Measurements from ENCODE around the gene ASAP2.

The ASAP2 gene

GRCh38 chr2:9204939-9205338 is 1.7 kb upstream of the ASAP2 start:
- Histone ChIP-seq H3K9me2 (ENCODE audit: low read depth, low read length) (no peaks in the 10 kb centered on the region), H2AFZ (ENCODE audit: low read length) (no peak overlapping the region), H4K20me1 (ENCODE audit: insufficient read depth, low read length) (no peaks in the 10 kb centered on the region), H3K9me3 (ENCODE audit: low read length) (no peaks in the 10 kb centered on the region), H3K4me3 (ENCODE audit: low read depth, low read length, poor library complexity, severe bottlenecking) (no peak overlapping the region), H3K4me1 (ENCODE audit: insufficient read depth, low read length, severe bottlenecking) (no peaks in the 10 kb centered on the region), H3K27ac (ENCODE audit: low read depth, low read length, poor library complexity, severe bottlenecking) (no peak overlapping the region), H3K36me3 (ENCODE audit: insufficient read depth, low read length) (no peaks in the 10 kb centered on the region), H3K9ac (ENCODE audit: low read length) (no peak overlapping the region), H3F3A (ENCODE audit: insufficient read depth, low read length) (no peaks in the 10 kb centered on the region), H3K27me3 (ENCODE audit: insufficient read depth, low read length) (no peaks in the 10 kb centered on the region), H3K4me2 (ENCODE audit: low read length) (no peak overlapping the region), H3K79me2 (ENCODE audit: insufficient read depth, low read length) (no peaks in the 10 kb centered on the region)
- TF ChIP-seq EZH2 (IDR thresholded peaks at IDR 0.05; ENCODE audit: borderline replicate concordance, low read length): no peak
- no peak for TF ChIP-seq CTCF (IDR thresholded peaks at IDR 0.05; ENCODE audit: low read length)

- no peaks in the 10 kb centered on the region for H3K36me3 ChIP-seq (ENCODE audit: insufficient read depth, low read length)
- no peaks in the 10 kb centered on the region for H3K9me3 ChIP-seq (ENCODE audit: low read length)
- H3K79me2 ChIP-seq (ENCODE audit: insufficient read depth, low read length): no peaks in the 10 kb centered on the region
- no peak for TF ChIP-seq EZH2 (IDR thresholded peaks at IDR 0.05; ENCODE audit: borderline replicate concordance, low read length)
- no peak for TF ChIP-seq CTCF (IDR thresholded peaks at IDR 0.05; ENCODE audit: low read length)
- no peaks in the 10 kb centered on the region for H4K20me1 ChIP-seq (ENCODE audit: insufficient read depth, low read length)
- H3K27ac ChIP-seq (ENCODE audit: low read depth, low read length, poor library complexity, severe bottlenecking): no peak overlapping the region
- no peak overlapping the region for H3K4me3 ChIP-seq (ENCODE audit: low read depth, low read length, poor library complexity, severe bottlenecking)
- H2AFZ ChIP-seq (ENCODE audit: low read length): no peak overlapping the region
- H3F3A ChIP-seq (ENCODE audit: insufficient read depth, low read length): no peaks in the 10 kb centered on the region
- no peak overlapping the region for H3K9ac ChIP-seq (ENCODE audit: low read length)
- no peaks in the 10 kb centered on the region for H3K9me2 ChIP-seq (ENCODE audit: low read depth, low read length)
- no peaks in the 10 kb centered on the region for H3K27me3 ChIP-seq (ENCODE audit: insufficient read depth, low read length)
- no peaks in the 10 kb centered on the region for H3K4me1 ChIP-seq (ENCODE audit: insufficient read depth, low read length, severe bottlenecking)
- no peak overlapping the region for H3K4me2 ChIP-seq (ENCODE audit: low read length)
These were observed 1.1 kb upstream of the ASAP2 start for GRCh38 chr2:9205486-9205885.

- TF ChIP-seq EZH2 (IDR thresholded peaks at IDR 0.05; ENCODE audit: borderline replicate concordance, low read length): no peak
- TF ChIP-seq CTCF (IDR thresholded peaks at IDR 0.05; ENCODE audit: low read length): no peak
- H3K79me2 ChIP-seq (ENCODE audit: insufficient read depth, low read length): no peaks in the 10 kb centered on the region
- H3K36me3 ChIP-seq (ENCODE audit: insufficient read depth, low read length): no peaks in the 10 kb centered on the region
- H3K9me3 ChIP-seq (ENCODE audit: low read length): no peaks in the 10 kb centered on the region
- no peak overlapping the region for H3K27ac ChIP-seq (ENCODE audit: low read depth, low read length, poor library complexity, severe bottlenecking)
- H3F3A ChIP-seq (ENCODE audit: insufficient read depth, low read length): no peaks in the 10 kb centered on the region
- no peaks in the 10 kb centered on the region; the same call in 1 of the 2 replicates for H3K27me3 ChIP-seq (ENCODE audit: insufficient read depth, low read length)
- H3K9ac ChIP-seq (ENCODE audit: low read length): no peak overlapping the region
- no peaks in the 10 kb centered on the region for H4K20me1 ChIP-seq (ENCODE audit: insufficient read depth, low read length)
- no peak overlapping the region for H2AFZ ChIP-seq (ENCODE audit: low read length)
- no peaks in the 10 kb centered on the region for H3K9me2 ChIP-seq (ENCODE audit: low read depth, low read length)
- no peak overlapping the region for H3K4me3 ChIP-seq (ENCODE audit: low read depth, low read length, poor library complexity, severe bottlenecking)
- H3K4me1 ChIP-seq (ENCODE audit: insufficient read depth, low read length, severe bottlenecking): no peaks in the 10 kb centered on the region
- H3K4me2 ChIP-seq (ENCODE audit: low read length): no peak overlapping the region; the same call in 1 of the 2 replicates
These were observed 504 bp downstream of the ASAP2 start for GRCh38 chr2:9206991-9207640.
